Sigmoid colon (tissue), 4 donors: ENCODE measurements around the gene C1orf210.

Experiments used
- POLR2A ChIP-seq, 2 donors: fragments of 450-650 bp; IDR thresholded peaks; one replicate each; pipeline ENCODE4 v1.6.1; 2016; ENCODE audit warnings: antibody characterized with exemption in 2 of 2, mild to moderate bottlenecking in 2 of 2, moderate library complexity in 2 of 2
- POLR2AphosphoS5 ChIP-seq, 4 donors: sonication (generic); formaldehyde crosslinking; IDR thresholded peaks; one replicate each; pipeline ENCODE4 v1.6.1; 2017; ENCODE audit warnings: antibody characterized with exemption in 4 of 4
- TF ChIP-seq, protein P1 (sequence below), 4 experiments: fragments of 450-650 bp in 3 of 4; fragments of 200-600 bp in 1 of 4; IDR thresholded peaks; one replicate each; pipeline ENCODE4 v1.5.1; 2016 to 2019; ENCODE audit warnings: antibody characterized with exemption in 4 of 4, mild to moderate bottlenecking in 3 of 4, moderate library complexity in 2 of 4

DNA sequence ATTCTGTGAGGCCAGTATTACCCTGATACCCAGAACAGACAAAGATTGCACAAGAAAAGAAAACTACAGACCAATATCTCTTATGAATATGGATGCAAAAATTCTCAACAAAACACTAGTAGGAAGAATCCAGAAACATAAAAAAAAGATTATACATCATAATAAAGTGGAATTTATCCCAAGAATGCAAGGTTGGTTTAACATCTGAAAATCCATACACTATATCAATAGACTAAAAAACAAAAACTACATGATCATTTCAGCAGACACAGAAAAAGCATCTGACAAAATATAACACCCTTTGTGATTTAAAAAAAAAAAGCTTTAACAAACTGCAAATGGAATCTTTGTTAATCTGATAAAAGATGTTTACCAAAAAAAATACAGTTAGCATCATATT lies 40.0 kb upstream of the C1orf210 start:
- TF ChIP-seq, protein P1, sequence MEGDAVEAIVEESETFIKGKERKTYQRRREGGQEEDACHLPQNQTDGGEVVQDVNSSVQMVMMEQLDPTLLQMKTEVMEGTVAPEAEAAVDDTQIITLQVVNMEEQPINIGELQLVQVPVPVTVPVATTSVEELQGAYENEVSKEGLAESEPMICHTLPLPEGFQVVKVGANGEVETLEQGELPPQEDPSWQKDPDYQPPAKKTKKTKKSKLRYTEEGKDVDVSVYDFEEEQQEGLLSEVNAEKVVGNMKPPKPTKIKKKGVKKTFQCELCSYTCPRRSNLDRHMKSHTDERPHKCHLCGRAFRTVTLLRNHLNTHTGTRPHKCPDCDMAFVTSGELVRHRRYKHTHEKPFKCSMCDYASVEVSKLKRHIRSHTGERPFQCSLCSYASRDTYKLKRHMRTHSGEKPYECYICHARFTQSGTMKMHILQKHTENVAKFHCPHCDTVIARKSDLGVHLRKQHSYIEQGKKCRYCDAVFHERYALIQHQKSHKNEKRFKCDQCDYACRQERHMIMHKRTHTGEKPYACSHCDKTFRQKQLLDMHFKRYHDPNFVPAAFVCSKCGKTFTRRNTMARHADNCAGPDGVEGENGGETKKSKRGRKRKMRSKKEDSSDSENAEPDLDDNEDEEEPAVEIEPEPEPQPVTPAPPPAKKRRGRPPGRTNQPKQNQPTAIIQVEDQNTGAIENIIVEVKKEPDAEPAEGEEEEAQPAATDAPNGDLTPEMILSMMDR (IDR thresholded peaks at IDR 0.05), result no peak
- TF ChIP-seq POLR2A (IDR thresholded peaks at IDR 0.05) (no peak), POLR2AphosphoS5 (IDR thresholded peaks at IDR 0.05) (no peak)
